Measurements from ENCODE around the gene EEF1A1.
"Not testable (repeated sequence)": the region's sequence is repeated elsewhere in the genome, so short reads cannot be mapped to it uniquely, and the experiment has no call there.

Gene EEF1A1

GRCh38 chr6:73520688-73521350 is at the start of gene EEF1A1:
TSS of gene EEF1A1 (minus strand) at chr6:73521032. CDS start at chr6:73520026, 1,006 bp downstream.
- Histone ChIP-seq H3K4me2 (peak within 1 kb of the TSS; percentile 81 to 94 (median 90)), H4K20me1 (peaks cover 47 to 50% (median 49%) of the 10 kb centered on the region in 11 experiments), H3K9ac (peak within 1 kb of the TSS; percentile 96 to 100 (median 99)), H3K4me3 (peak within 1 kb of the TSS; percentile 81 to 100 (median 93)), H3K27ac (peak within 1 kb of the TSS; percentile 98 to 100 (median 99)), H3K4me1 (peaks cover 26 to 40% (median 34%) of the 10 kb centered on the region in 10 experiments), H3K27me3 (no peaks in the 10 kb centered on the region; a peak in 1 of 22 replicates), H3K36me3 (peaks cover 46 to 51% (median 47%) of the 10 kb centered on the region in 11 experiments), H3K9me3 (replicated peaks in 1 of 11) (no peaks in the 10 kb centered on the region; a peak in 3 of 22 replicates)
- TF ChIP-seq Cebpa-rat (IDR thresholded peaks at IDR 0.05), result no peak

DNA sequence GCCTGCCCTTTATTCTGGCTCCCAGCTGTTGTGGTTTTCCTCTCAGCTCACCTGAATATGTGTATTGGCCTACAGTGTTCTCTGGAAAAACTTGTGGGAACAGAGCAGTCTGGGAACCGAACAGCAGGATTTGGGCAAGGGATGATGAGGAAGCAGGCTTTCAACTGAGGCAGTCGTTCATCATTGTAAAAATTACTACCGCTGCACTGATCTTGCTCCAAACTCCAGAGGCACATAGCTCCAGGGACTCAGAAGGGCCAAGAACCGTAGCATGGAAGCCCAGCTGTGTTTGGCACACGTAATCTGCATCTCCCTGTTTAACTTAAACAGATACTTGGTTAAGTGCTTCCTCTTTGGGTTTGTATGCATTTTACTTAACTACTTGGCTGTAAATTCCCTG is 48.3 kb upstream of the EEF1A1 start:
- H3K9ac ChIP-seq, result no peak overlapping the region
- H3K36me3 ChIP-seq, result no peaks in the 10 kb centered on the region
- TF ChIP-seq Cebpa-rat (IDR thresholded peaks at IDR 0.05), result no peak
- H3K4me3 ChIP-seq, result no peak overlapping the region
- H4K20me1 ChIP-seq, result no peaks in the 10 kb centered on the region
- H3K27ac ChIP-seq, result no peak overlapping the region
- H3K9me3 ChIP-seq (replicated peaks in 1 of 11), result peaks cover 0 to 26% (median 20%) of the 10 kb centered on the region in 11 experiments; a peak in 17 of 22 replicates
- no peaks in the 10 kb centered on the region for H3K27me3 ChIP-seq
- no peak overlapping the region for H3K4me2 ChIP-seq
- H3K4me1 ChIP-seq, result peaks cover 0 to 21% (median 3%) of the 10 kb centered on the region in 10 experiments; a peak in 9 of 20 replicates

- 0 out of 22 replicates have a peak, but pooled peaks of 2 of the 11 experiments have one; percentile 23 to 28 for TF ChIP-seq Cebpa-rat (IDR thresholded peaks at IDR 0.05)
- Histone ChIP-seq H3K27me3 (no peaks in the 10 kb centered on the region), H3K36me3 (no peaks in the 10 kb centered on the region), H3K4me2 (peak overlapping the region in 5 of 11 experiments; percentile 6 to 60 (median 55); a peak in 8 of 22 replicates), H4K20me1 (no peaks in the 10 kb centered on the region), H3K27ac (peak overlapping the region in 2 of 11 experiments; percentile 38 to 39; a peak in 2 of 22 replicates), H3K4me3 (no peak overlapping the region), H3K4me1 (peaks cover 0 to 21% (median 3%) of the 10 kb centered on the region in 10 experiments; a peak in 9 of 20 replicates), H3K9ac (no peak overlapping the region), H3K9me3 (replicated peaks in 1 of 11) (peaks cover 0 to 6% (median under 1%) of the 10 kb centered on the region in 11 experiments; a peak in 9 of 22 replicates)
Observed at GRCh38 chr6:73566954-73567591, 46.2 kb upstream of the EEF1A1 start.

DNA sequence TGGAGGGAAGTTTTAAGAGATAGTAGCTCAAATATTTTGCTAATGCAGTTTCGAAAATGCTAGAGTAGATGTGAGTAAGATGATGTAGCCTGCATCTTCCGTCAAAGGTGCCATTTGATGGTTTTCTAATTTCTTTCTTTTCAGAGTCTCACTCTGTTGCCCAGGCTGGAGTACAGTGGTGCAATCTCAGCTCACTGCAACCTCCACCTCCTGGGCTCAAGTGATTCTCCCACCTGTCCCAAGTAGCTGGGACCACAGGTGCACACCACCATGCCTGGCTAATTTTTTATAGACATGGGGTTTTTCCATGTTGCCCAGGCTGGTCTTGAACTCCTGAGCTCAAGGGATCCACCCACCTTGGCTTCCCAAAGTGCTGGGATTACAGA is 45.6 kb upstream of the EEF1A1 start:
- H4K20me1 ChIP-seq; H3K4me3 ChIP-seq; H3K36me3 ChIP-seq; H3K9ac ChIP-seq; H3K9me3 ChIP-seq (replicated peaks in 1 of 11); H3K27me3 ChIP-seq: not testable (repeated sequence)
- Histone ChIP-seq H3K4me2 (peak overlapping the region in 2 of 11 experiments; percentile 55 to 60; a peak in 5 of 22 replicates), H3K27ac (0 out of 22 replicates have a peak overlapping the region, but pooled peaks of 2 of the 11 experiments have one; percentile 38 to 39), H3K4me1 (peaks cover 0 to 21% (median 3%) of the 10 kb centered on the region in 10 experiments; a peak in 9 of 20 replicates)

GRCh38 chr6:73565767-73566485 is 45.1 kb upstream of the EEF1A1 start:
- H3K36me3 ChIP-seq, result no peaks in the 10 kb centered on the region
- H3K4me3 ChIP-seq, result no peak overlapping the region
- no peaks in the 10 kb centered on the region for H3K27me3 ChIP-seq
- no peak overlapping the region for H3K27ac ChIP-seq
- TF ChIP-seq Cebpa-rat (IDR thresholded peaks at IDR 0.05), result no peak
- peaks cover 0 to 26% (median 5%) of the 10 kb centered on the region in 10 experiments; a peak in 9 of 20 replicates for H3K4me1 ChIP-seq
- no peak overlapping the region for H3K9ac ChIP-seq
- H3K4me2 ChIP-seq, result no peak overlapping the region
- H4K20me1 ChIP-seq, result no peaks in the 10 kb centered on the region
- no peaks in the 10 kb centered on the region for H3K9me3 ChIP-seq (replicated peaks in 1 of 11)

- H3K4me2 ChIP-seq, result no peak overlapping the region
- no peaks in the 10 kb centered on the region for H3K36me3 ChIP-seq
- H3K4me3 ChIP-seq, result no peak overlapping the region
- no peak for TF ChIP-seq Cebpa-rat (IDR thresholded peaks at IDR 0.05)
- H3K27ac ChIP-seq, result no peak overlapping the region
- H3K9me3 ChIP-seq (replicated peaks in 1 of 11), result no peaks in the 10 kb centered on the region
- peaks cover 0 to 36% (median 5%) of the 10 kb centered on the region in 10 experiments; a peak in 9 of 20 replicates for H3K4me1 ChIP-seq
- no peak overlapping the region for H3K9ac ChIP-seq
- H4K20me1 ChIP-seq, result no peaks in the 10 kb centered on the region
- no peaks in the 10 kb centered on the region for H3K27me3 ChIP-seq
Observed at GRCh38 chr6:73564578-73565345, 43.9 kb upstream of the EEF1A1 start.

DNA sequence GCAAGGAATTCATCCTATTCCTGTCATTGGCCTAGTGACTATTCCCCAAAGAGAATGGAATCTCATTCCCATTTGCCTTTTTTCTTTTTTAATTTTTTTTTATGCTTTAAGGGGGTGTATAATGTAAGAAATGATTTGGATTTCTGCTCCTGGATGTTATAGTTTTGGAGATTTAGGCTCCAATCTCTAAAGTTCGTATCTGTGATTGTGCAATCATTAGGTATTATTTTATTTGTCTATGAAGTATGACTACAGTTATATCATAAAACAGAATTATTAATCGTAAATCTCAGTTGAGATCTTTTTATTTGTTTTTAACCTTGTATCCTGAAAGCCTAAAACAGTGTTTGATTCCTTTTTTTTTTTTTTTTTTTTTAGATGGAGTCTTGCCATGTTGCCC is 41.7 kb upstream of the EEF1A1 start:
- H3K27me3 ChIP-seq, result no peaks in the 10 kb centered on the region
- H3K4me1 ChIP-seq, result peaks cover 0 to 28% (median 5%) of the 10 kb centered on the region in 10 experiments; a peak in 9 of 20 replicates
- no peaks in the 10 kb centered on the region for H3K36me3 ChIP-seq
- no peaks in the 10 kb centered on the region for H3K9me3 ChIP-seq (replicated peaks in 1 of 11)
- H3K4me2 ChIP-seq, result no peak overlapping the region
- H3K9ac ChIP-seq, result no peak overlapping the region
- no peak overlapping the region for H3K4me3 ChIP-seq
- no peak overlapping the region for H3K27ac ChIP-seq
- 0 out of 22 replicates have a peak, but pooled peaks of 2 of the 11 experiments have one; percentile 25 to 30 for TF ChIP-seq Cebpa-rat (IDR thresholded peaks at IDR 0.05)
- H4K20me1 ChIP-seq, result no peaks in the 10 kb centered on the region

GRCh38 chr6:73560853-73561407 is 40.1 kb upstream of the EEF1A1 start:
- peak overlapping the region in 3 of 11 experiments; percentile 11 to 46 (median 39); a peak in 4 of 22 replicates for H3K27ac ChIP-seq
- H3K9me3 ChIP-seq (replicated peaks in 1 of 11), result no peaks in the 10 kb centered on the region
- peaks cover 0 to 19% (median 2%) of the 10 kb centered on the region in 10 experiments; a peak in 8 of 20 replicates for H3K4me1 ChIP-seq
- H3K9ac ChIP-seq, result no peak overlapping the region
- no peaks in the 10 kb centered on the region for H3K27me3 ChIP-seq
- no peak for TF ChIP-seq Cebpa-rat (IDR thresholded peaks at IDR 0.05)
- H3K36me3 ChIP-seq, result no peaks in the 10 kb centered on the region
- peak overlapping the region in 4 of 11 experiments; percentile 22 to 53 (median 36); a peak in 6 of 22 replicates for H3K4me2 ChIP-seq
- no peak overlapping the region for H3K4me3 ChIP-seq
- H4K20me1 ChIP-seq, result no peaks in the 10 kb centered on the region

Data from BLaER1 treated with 17β-estradiol and CSF1 and Interleukin-3, amounts not matched to agents 10 nM and 100 nM (cell line).